GM19099 (cell line): ENCODE results near the gene THSD8.
A peak's percentile ranks its signal among the peaks of the same experiment; 100 is the strongest.

Experiments used
- POLR2A ChIP-seq: IDR thresholded peaks from 3 replicates; pipeline ENCODE4 v1.6.1; 2011; ENCODE audit warnings: low read depth; ENCODE audit not compliant: insufficient read length; ENCODE audit errors: extremely low read depth

Gene THSD8

DNA sequence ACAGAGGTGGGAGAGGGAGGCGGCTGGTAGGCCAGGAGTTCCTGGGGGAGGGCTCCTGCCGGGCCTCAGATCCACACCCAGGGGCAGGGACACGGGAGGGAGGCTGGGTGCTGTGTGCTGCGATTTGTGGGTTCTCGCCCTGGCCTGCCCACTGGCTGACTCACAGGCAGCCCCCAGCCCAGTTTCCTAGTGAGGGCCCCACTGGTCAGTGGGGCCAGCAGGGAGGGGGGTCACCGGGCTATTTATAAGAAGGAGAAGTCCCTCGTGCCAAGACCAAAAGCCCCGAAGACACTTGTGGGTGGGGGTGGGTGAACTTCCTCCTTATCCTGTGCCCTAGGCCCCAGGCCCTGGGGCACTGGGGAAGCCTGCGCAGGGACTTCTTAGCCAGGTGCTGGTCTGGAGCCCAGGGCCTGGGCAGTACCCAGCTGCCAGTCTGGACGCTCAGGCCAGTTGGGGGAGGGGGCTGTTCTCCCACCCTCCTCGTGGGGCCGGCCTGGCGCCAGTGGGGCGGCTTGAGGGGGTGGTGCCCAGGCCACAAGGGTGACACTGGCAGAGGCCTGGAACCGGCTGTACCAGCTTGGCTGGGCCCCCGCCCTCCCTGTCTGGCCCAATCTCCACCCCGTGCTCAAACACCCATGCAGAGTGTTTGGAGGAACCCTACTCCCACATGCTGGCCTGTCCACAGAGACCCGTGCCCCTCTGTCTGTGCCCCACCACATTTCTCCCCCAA, 15.6 kb upstream of the THSD8 start:
- TF ChIP-seq POLR2A = no peak

DNA sequence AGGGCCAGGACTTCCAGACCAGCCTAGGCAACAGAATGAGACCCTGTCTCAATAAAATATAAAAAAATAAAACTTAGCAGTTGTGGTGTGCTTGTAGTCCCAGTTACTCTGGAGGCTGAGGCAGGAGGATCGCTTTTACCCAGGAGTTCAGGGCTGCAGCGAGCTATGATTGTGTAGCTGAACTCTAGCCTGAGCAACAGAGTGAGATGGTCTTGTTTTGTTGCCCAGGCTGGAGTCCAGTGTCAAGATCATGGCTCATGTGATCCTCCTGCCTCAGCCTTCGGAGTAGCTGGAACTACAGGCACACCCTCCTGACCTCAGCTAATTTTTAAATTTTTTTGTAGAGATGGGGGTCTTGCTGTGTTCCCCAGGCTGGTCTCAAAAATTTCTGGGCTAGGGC, 14.9 kb upstream of the THSD8 start:
- TF ChIP-seq POLR2A = no peak

DNA sequence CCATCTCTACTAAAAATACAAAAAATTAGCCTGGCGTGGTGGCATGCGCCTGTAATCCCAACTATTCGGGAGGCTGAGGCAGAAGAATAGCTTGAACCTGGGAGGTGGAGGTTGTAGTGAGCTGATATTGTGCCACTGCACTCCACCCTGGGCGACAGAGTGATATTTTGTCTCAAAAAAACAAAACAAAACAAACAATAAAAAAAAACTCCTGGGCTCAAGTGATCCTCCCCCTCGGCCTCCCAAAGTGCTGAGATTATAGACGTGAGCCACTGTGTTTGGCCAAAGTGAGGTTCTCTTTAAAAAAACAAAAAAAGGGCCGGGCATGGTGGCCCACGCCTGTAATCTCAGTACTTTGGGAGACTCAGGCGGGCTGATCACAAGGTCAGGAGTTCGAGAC, 14.4 kb upstream of the THSD8 start:
- TF ChIP-seq POLR2A = no peak

DNA sequence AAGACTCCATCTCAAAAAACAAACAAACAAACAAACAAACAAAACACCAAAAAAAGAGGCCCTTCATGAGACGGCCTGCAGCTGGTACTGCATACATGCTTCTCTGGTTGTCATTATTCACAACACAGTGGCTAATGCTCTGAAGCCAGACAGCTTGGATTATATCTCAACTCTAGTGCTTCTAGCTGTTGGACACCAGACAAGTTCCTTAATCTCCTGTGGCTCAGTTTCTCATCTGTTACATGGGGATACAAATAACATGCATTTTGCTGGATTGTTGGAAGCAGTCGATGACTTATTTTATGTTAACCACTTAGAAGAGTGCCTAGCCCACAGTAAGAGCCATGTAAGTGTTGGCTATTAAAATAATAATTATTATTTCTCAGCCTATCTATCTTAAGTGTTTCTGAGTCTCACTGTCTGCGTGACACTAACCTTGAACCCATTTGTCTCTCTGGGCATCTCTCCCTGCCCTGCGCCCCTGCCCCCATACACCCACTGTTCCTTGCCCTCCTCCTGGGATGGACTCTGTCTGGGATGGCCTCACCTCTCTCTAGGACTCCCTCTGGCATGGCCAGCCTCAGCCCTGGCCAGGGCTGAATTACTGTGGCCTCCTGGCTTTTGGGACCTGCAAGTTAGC, 13.7 kb upstream of the THSD8 start:
- no peak for TF ChIP-seq POLR2A

DNA sequence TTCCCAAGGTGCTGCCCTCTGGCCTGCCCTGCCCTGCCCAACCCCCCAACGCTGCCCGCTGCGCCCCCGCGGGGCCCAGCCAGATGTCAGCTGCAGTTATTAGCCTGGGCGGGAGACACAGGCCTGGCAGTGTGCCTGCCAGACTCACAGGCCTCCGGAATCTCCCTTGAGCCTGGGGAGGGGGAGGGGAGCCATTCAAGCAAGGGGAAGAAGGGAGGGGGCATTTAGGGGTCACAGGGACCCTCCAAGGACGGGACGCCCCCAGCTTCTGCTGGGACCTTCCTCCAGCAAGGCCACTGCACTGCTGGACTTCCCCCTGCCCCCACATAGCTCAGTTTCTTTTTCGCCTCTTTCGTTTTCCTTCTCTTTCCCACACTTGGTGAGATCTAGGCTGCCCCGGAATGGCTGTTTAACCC, 13.2 kb upstream of the THSD8 start:
- TF ChIP-seq POLR2A = no peak

DNA sequence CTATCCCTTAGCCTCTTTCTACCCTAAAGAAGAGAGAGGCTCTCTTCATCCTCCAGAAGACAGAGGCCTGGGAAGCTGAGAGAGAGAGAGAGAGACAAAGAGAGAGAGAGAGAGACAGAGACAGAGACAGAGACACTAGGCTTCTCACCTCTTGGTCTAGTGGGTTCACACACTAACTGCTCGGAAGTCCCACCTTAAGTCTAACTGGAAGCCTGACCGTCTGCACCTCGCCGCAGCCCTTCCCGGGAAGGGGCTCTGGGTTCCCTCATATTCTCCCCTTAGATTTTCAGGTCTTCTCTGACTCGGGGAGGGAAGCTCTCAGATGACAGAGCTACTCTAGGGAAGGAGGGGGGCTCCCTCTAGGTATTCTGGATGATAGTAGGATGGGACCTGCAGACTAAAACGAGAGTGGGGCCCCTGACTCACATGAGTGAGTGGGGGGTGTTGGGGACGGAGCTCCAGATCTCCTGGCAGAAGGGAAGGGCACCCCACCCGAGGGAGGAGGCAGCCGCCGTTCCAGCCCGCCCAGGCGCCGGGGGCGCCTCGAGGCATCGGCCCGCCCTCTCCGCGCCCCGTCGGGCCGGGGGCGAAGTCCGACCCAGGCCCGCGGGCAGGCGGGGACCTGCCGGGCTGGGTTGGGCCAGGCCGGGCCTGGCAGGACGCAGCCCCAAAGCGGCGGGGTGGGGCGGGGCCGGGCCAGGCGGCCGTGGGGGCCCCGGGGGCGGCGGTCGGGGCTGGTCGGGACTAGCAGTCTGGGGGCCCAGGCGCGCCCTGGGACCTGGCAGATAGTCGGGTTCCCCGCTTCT, 12.6 kb upstream of the THSD8 start:
- TF ChIP-seq POLR2A = peak; percentile 74

DNA sequence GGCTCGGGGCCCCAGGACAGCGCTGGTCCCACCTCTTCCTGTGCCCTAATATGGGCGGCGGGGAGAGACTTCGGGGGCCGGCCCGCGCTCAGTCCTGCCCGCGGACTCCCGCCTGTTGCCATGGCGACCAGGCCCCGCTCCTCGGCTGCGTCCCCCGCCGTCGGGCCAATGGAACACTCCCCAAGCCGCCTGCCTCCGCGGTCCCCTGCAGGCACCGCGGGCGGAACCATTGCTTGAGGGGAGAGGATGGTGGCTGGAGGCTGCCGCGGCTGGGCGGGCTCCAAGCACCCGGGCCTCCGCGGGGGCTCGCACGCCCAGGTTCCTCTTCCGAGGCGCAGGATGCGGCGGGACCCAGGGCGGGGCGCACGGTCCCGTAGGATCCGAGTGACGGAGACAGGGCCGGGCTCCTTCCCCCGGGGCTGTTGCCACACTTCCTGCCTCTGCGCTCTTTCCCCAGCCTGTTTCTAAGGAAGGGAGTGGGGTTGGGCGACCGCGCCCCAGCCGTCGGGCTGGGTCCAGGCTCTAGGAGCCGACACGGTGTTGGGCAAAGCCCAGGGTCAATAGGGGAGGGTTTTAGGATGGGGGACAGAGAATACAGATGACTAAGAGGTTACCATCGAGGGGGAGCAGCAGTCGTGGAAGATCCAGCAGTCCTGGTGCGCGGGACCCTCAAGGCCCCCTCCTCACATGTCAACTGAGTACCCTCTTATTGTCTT, 11.8 kb upstream of the THSD8 start:
- TF ChIP-seq POLR2A = no peak

DNA sequence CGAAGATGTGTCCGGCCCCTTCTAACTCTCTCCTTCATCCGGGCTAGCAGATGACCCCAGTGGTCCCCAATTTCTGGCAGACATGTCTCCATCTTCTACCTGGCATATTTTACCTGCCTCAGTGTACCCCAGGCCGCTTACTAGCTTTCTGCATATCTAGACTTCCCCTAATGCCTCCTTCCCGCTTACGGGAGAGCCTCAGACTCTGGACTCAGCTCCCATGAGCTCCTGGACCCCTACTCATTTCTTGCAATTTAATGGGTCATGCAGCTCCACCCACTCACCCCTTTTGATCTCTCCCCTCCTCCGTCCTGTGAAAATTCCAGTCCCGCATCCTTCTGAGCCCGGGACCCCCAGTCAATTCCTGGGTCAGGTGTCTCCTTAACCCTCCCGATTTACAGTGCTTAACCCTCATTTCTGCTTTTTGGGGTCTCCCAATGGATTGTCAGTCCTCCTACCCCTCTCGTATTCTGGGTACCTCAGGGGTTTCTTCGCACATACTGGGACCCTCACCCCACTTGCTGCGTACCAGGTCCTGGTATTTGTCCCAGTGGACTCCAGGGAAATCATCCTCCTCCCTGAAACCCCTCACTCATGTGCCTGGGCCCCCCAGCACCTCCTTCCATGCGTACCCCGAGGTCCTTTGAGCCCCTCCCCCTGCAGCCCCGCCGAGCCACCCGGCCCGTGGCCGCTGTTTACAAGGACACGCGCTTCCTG, 11.1 kb upstream of the THSD8 start:
- TF ChIP-seq POLR2A = no peak

DNA sequence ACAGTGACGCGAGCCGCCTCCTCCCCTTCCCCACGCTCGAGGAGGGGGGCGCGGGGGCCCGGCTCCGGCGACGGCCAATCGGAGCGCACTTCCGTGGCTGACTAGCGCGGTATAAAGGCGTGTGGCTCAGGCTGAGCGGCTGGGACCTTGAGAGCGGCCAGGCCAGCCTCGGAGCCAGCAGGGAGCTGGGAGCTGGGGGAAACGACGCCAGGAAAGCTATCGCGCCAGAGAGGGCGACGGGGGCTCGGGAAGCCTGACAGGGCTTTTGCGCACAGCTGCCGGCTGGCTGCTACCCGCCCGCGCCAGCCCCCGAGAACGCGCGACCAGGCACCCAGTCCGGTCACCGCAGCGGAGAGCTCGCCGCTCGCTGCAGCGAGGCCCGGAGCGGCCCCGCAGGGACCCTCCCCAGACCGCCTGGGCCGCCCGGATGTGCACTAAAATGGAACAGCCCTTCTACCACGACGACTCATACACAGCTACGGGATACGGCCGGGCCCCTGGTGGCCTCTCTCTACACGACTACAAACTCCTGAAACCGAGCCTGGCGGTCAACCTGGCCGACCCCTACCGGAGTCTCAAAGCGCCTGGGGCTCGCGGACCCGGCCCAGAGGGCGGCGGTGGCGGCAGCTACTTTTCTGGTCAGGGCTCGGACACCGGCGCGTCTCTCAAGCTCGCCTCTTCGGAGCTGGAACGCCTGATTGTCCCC, 10.4 kb upstream of the THSD8 start, which contains the start of gene JUNB:
TSS of gene JUNB (plus strand) at position 142 of the 706 bp plus-strand sequence. CDS start at position 428, 286 bp downstream.
- peak; percentile 100 for TF ChIP-seq POLR2A

DNA sequence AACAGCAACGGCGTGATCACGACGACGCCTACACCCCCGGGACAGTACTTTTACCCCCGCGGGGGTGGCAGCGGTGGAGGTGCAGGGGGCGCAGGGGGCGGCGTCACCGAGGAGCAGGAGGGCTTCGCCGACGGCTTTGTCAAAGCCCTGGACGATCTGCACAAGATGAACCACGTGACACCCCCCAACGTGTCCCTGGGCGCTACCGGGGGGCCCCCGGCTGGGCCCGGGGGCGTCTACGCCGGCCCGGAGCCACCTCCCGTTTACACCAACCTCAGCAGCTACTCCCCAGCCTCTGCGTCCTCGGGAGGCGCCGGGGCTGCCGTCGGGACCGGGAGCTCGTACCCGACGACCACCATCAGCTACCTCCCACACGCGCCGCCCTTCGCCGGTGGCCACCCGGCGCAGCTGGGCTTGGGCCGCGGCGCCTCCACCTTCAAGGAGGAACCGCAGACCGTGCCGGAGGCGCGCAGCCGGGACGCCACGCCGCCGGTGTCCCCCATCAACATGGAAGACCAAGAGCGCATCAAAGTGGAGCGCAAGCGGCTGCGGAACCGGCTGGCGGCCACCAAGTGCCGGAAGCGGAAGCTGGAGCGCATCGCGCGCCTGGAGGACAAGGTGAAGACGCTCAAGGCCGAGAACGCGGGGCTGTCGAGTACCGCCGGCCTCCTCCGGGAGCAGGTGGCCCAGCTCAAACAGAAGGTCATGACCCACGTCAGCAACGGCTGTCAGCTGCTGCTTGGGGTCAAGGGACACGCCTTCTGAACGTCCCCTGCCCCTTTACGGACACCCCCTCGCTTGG, 9.6 kb upstream of the THSD8 start:
- TF ChIP-seq POLR2A = peak; percentile 72

DNA sequence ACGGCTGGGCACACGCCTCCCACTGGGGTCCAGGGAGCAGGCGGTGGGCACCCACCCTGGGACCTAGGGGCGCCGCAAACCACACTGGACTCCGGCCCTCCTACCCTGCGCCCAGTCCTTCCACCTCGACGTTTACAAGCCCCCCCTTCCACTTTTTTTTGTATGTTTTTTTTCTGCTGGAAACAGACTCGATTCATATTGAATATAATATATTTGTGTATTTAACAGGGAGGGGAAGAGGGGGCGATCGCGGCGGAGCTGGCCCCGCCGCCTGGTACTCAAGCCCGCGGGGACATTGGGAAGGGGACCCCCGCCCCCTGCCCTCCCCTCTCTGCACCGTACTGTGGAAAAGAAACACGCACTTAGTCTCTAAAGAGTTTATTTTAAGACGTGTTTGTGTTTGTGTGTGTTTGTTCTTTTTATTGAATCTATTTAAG, 9.0 kb upstream of the THSD8 start:
- no peak for TF ChIP-seq POLR2A

DNA sequence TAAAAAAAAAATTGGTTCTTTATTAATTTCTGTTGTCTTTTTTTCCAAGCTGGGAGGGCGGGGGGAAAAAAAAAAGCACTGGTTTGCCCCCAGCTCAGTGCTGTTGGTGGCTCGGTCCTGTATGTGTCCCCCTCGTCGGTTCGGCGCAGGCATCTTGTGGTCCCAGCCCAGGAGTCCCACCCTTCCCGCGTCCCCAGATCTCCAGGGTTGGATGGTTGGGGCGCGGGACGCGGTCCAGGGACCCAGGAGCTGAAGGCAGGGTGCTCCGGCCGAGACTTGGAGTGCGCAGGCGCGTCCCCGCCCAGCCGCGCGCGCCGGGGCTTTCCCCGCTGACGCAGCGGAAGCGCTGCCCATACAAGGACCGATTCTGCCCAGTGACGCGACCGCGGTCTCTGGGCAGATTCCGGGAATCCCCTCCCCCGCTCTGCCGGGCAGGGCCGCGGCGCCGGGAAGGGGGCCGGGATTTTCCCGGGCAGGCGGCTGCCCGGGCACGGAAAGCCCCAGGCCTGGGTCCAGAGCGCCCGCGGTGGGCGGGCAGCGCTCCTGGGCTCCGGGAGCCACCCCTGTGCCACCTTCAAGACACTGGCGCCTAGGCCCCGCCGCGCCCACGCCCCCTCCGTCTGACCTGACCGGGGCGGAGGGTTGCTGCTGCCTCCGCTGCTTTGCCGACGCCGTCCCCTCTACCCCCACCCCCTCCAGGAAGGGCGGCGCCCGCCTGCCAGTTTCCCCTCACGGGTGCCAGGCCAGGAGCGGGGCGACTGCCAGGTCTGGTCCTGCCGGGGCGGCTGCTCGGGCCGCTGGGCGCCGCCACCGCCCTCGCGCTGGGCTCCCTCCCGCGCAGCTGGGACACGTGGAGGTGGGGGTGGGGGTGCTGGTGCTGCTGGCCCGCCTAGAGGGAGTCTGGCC, 8.3 kb upstream of the THSD8 start:
- peak; percentile 70 for TF ChIP-seq POLR2A

DNA sequence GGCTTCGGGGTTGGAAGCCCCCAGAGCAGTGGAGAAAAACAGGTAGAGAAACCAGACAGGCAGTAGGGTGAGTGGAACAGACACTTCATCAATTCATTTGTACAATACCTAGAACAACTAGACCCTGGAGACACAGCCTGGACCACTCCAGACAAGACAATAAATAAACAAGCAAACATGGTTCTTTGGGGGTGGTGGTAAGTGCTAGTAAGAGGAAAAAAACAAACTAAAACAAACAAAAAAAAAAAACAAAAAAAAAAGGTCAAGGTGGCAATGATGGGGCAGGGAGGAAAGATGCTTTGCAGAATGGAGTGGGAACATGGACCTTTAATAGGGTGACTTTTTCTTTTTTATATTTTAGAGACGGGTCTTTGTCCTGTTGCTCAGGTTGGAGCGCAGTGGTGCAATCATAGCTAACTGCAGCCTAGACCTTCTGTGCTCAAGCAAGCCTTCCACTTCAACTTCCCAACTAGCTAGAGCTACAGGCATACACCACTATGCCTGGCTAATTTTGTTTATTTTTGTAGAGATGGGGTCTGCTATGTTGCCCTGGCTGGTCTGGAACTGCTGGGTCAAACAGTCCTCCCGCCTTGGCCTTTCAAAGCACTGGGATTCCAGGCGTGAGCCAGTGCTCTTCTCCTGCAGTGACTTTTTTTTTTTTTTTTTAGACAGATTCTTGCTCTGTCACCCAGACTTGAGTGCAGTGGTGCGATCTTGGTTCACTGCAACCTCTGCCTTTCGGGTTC, 7.5 kb upstream of the THSD8 start:
- TF ChIP-seq POLR2A = no peak
